H7 (cell line): ENCODE measurements around the gene SPTBN4. TPM values are rescaled to one million over a fixed set of nuclear protein-coding genes. Genes with fewer than 3 reads are reported as not detected.

ENCODE experiments used
- DNase-seq: peaks from one replicate; pipeline ENCODE4 v3.0.0; 2012
- H3K27me3 ChIP-seq: 2 replicates; pipeline ENCODE4 v1.6.0; 2011; ENCODE audit warnings: mild to moderate bottlenecking, low read length; ENCODE audit not compliant: control insufficient read depth, insufficient read depth
- H3K36me3 ChIP-seq: replicated peaks from 2 replicates; pipeline ENCODE4 v1.5.1; 2011; ENCODE audit warnings: low read length; ENCODE audit not compliant: control insufficient read depth, insufficient read depth
- H3K4me3 ChIP-seq: 2 replicates; pipeline ENCODE4 v1.5.1; 2011; ENCODE audit warnings: low read depth, mild to moderate bottlenecking, control low read depth, low read length, moderate library complexity; ENCODE audit not compliant: insufficient read depth
- total RNA-seq: library from RNA; depleted of rRNA; stranded (reverse); fragments of >200 nt; shearing (Covaris generic); gene quantifications from 2 replicates; pipeline ENCODE4 v1.2.3, GENCODE V29; 2014

SPTBN4 gene
- total RNA-seq, 1 experiment from 2014 or later: 1.1 TPM

DNA sequence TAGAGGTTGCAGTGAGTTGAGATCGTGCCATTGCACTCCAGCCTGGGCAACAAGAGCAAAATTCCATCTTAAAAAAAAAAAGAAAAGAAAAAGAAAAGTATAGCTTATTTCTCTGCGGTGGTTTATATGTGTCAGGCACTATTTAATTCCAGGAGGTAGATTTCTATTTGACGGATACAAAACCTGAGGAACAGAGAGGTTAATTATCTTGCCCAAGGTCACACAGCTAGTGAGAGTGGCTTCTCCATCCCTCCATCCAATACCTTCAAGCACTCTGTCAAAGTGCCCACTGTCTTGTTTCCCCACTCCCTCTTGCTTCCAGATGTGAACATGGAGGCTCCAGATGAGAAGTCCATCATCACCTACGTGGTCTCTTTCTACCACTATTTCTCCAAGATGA, 34.8 kb downstream of the SPTBN4 start:
- Histone ChIP-seq H3K27me3 (peaks cover 9% of the 10 kb centered on the region; the same call in 1 of the 2 replicates), H3K36me3 (no peaks in the 10 kb centered on the region), H3K4me3 (no peak overlapping the region)
- DNase-seq: no peak

DNA sequence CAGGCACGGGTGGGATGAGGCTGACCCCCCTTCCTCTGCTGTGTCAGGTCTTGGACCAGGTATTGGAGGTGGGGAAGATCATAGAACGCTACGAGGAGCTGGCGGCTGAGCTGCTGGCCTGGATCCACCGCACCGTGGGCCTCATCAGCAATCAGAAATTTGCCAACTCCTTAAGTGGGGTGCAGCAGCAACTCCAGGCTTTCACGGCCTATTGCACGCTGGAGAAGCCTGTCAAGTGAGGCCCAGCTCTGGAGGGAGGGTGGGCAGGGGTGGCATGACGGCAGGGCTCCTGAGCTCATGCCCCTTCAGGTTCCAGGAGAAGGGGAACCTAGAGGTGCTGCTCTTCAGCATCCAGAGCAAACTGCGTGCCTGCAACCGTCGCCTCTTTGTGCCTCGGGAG, 35.3 kb downstream of the SPTBN4 start:
- H3K4me3 ChIP-seq: no peak overlapping the region
- DNase-seq: no peak
- H3K36me3 ChIP-seq: no peaks in the 10 kb centered on the region
- H3K27me3 ChIP-seq: peaks cover 9% of the 10 kb centered on the region; the same call in 1 of the 2 replicates

DNA sequence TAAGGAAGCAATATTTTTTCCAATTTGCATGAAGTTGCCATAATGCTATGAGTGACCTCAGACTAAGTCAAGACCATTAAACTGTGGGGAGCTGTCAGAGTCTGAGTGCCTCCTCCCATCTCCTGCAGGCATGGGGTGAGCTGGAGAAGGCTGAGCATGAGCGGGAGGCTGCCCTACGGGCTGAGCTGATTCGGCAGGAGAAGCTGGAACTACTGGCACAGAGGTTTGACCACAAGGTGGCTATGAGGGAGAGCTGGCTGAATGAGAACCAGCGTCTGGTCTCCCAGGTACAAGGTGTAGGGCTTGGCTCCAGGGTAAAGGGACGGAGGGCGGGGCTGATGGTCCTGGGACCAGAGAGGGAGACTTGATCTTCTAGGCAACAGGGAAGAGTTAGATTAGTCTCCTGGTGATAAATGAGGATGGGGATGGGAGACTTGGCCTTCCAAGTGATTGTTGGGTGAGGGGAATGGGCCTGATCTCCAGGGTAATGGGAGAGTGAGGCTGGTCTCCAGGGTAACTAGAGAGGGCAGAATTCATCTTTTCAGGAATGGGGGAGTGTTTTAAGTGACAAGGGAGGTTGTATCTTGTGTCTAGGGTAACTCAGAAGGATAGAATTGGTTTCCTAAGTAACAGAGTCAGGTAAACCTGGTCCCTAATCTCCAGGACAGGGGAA, 36.0 kb downstream of the SPTBN4 start:
- Histone ChIP-seq H3K4me3 (no peak overlapping the region), H3K36me3 (no peaks in the 10 kb centered on the region), H3K27me3 (peaks cover 9% of the 10 kb centered on the region; the same call in 1 of the 2 replicates)
- DNase-seq: peak; percentile 79

DNA sequence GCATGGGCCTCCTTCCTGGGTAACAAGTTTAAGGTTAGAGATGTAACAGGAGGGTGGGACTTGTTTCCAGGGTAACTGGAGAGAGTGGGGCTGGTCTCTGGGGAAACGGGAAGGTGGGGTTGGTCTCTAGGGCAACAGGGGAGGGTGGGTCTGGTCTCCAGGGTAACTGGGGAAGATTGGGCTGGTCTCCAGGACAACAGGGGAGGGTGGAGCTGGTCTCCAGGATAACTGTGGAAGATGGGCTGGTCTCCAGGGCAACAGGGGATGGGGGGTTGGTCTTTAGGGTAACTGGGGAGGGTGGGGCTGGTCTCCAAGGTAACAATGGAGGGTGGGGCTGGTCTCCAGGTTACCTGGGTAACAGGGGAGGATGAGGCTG, 36.5 kb downstream of the SPTBN4 start:
- no peak overlapping the region for H3K4me3 ChIP-seq
- no peaks in the 10 kb centered on the region for H3K36me3 ChIP-seq
- peaks cover 9% of the 10 kb centered on the region; the same call in 1 of the 2 replicates for H3K27me3 ChIP-seq
- peak; percentile 71 for DNase-seq

DNA sequence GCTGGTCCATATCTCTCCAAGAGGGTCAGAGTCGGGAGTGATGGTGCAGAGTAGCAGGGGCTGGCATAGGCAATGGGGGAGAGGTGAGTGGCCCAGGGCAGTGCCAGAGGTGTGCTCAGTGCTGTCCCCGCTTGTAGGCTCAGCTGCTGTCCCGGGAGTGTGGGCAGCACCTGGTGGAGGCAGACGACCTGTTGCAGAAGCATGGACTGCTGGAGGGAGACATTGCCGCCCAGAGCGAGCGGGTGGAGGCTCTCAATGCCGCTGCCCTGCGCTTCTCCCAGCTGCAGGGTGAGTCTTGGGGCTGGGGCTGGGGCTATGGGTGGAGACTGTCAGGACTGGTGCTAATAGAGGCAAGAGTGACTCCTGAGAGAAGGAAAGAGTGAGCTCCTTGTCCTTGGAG, 39.3 kb downstream of the SPTBN4 start:
- Histone ChIP-seq H3K36me3 (no peaks in the 10 kb centered on the region), H3K27me3 (peaks cover 22% of the 10 kb centered on the region), H3K4me3 (no peak overlapping the region)
- no peak for DNase-seq

DNA sequence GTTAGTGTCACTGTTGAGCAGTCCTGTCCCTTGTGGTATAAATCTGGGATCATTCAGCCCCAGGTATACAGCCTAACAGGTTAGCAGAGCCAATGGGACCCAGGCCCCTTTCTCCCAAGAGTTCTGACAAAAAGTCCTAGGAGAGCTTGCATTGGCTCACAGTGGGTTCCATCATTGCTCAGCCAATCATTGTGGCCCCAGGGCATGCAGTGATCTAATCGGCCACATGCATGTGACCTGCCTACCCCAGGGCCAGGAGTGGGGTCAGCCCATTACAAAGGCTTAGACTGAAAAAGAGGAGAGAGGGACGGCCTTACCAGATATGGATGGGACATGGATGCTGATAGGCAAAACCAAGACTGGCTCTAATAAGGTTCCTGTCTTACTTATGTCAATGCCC, 41.1 kb downstream of the SPTBN4 start:
- Histone ChIP-seq H3K4me3 (no peak overlapping the region), H3K36me3 (no peaks in the 10 kb centered on the region), H3K27me3 (peaks cover 34% of the 10 kb centered on the region)
- peak; percentile 39 for DNase-seq

DNA sequence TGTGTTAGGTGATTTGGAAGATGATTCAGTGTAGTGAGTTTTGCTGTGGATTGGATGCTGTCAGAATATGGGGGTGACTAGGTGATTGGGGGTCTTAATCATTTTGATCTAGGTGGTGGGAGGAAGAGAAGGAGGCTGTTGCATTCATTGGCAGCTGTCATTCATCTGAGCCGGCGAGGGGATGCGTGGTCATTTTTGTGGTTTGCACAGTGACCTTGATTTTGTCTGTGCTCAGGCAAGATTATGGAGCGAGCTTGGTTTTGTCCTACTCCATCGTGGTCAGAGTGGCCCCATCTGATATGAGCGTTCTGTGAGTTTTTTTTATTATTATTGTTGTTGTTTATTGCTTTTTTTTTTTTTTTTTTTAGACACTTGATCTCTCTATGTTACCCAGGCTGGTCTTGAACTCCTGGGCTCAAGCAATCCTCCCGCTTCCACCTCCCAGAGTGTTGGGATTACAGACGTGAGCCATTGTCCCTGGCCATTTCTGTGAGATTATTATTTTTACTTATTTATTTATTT, 42.0 kb downstream of the SPTBN4 start:
- peaks cover 43% of the 10 kb centered on the region for H3K27me3 ChIP-seq
- H3K4me3 ChIP-seq: no peak overlapping the region
- H3K36me3 ChIP-seq: no peaks in the 10 kb centered on the region
- no peak for DNase-seq

DNA sequence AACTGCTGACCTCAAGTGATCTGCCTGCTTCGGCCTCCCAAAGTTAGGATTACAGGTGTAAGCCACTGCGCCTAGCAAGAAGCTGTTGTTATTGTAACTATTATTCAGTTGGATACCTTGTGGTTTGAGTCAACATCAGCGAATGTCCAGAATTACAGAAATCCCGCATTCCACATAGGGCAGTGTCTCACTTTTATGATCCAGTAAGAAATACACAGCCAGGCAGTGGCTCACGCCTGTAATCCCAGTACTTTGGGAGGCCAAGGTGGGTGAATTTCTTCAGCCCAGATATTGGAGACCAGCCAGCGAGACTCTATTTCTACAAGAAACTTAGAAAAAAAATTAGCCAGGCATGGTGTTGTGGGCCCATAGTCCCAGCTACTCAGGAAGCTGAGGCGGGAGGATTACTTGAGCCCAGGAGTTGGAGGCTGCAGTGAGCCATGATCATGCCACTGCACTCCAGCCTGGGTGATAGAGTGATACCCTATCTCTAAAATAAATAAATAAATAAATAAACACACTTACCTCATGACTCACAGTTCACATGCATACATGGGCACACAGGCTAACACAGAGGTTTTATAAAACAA, 43.8 kb downstream of the SPTBN4 start:
- no peak for DNase-seq
- Histone ChIP-seq H3K4me3 (no peak overlapping the region), H3K36me3 (no peaks in the 10 kb centered on the region), H3K27me3 (peaks cover 57% of the 10 kb centered on the region)

DNA sequence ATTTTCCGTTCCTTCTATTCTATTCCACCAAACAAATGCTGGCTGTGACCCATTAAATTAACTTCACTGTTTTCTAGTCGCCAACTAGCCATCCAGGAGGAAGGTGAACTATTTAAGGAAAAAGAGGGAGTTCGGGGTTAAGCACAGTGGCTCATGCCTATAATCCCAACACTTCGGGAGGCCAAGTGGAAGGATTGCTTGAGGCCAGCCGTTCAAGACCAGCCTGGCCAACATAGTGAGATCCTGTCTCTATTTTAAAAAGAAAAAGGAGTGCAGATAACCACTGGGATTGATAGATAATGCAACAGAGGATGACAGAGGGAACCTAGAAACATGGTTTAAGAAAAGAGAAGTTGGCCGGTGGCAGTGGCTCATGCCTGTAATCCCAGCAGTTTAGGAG, 44.7 kb downstream of the SPTBN4 start:
- H3K4me3 ChIP-seq: no peak overlapping the region
- H3K27me3 ChIP-seq: peaks cover 55% of the 10 kb centered on the region
- DNase-seq: no peak
- H3K36me3 ChIP-seq: no peaks in the 10 kb centered on the region

DNA sequence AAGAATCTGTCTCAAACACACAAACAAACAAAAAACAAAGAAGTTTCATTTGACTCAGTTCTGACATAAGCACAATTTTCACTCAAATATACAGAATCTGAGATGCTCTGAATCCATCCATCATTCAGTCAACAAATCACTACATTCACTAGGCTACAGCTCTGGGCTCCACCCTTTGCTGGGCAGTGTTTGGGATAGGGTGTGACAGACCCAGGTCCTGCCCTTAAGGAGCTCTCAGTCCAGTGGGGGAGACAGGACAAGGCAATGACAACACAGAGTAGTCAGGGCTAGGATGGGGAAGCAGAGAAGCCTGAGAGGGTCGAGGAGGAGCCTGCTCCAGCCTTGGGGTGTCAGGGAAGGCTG, 45.3 kb downstream of the SPTBN4 start:
- Histone ChIP-seq H3K36me3 (no peaks in the 10 kb centered on the region), H3K4me3 (peak overlapping the region; percentile 14), H3K27me3 (peaks cover 57% of the 10 kb centered on the region)
- DNase-seq: no peak

DNA sequence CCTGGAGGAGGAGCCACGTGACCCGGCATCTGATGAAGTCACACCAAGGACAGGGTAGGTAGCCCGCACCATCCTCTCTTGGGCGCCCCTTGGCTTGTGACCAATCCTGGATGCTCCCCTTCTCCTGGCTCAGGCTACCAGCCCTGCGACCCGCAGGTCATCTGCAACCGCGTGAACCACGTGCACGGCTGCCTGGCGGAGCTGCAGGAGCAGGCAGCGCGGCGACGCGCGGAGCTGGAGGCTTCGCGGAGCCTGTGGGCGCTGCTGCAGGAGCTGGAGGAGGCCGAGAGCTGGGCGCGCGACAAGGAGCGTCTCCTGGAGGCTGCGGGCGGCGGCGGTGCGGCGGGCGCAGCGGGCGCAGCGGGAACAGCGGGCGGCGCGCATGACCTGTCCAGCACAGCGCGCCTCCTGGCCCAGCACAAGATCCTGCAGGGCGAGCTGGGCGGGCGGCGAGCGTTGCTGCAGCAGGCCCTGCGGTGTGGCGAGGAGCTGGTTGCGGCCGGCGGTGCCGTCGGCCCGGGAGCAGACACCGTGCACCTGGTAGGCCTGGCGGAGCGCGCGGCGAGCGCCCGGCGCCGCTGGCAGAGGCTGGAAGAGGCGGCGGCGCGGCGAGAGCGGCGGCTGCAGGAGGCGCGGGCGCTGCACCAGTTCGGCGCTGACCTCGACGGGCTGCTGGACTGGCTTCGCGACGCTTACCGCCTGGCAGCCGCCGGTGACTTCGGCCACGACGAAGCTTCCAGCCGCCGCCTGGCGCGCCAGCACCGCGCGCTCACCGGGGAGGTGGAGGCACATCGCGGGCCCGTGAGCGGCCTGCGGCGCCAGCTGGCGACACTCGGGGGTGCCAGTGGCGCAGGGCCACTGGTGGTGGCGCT, 45.9 kb downstream of the SPTBN4 start:
- peaks cover 61% of the 10 kb centered on the region for H3K27me3 ChIP-seq
- DNase-seq: peak; percentile 88

DNA sequence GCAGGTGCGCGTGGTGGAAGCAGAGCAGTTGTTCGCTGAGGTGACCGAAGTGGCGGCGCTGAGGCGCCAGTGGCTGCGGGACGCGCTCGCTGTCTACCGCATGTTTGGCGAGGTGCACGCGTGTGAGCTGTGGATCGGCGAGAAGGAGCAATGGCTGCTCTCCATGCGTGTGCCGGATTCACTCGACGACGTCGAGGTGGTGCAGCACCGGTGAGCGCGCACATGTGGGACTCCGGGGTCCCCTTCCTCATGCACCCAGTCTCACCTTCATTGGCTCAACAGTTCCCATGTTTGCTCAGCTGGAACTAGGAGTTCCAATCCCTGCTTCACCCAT, 46.5 kb downstream of the SPTBN4 start:
- H3K27me3 ChIP-seq: peaks cover 63% of the 10 kb centered on the region
- no peaks in the 10 kb centered on the region for H3K36me3 ChIP-seq
- H3K4me3 ChIP-seq: no peak overlapping the region
- DNase-seq: no peak

More for the DNA sequence above, 45.9 kb downstream of the SPTBN4 start:
- Histone ChIP-seq H3K36me3 (no peaks in the 10 kb centered on the region), H3K4me3 (peak overlapping the region; percentile 14)

DNA sequence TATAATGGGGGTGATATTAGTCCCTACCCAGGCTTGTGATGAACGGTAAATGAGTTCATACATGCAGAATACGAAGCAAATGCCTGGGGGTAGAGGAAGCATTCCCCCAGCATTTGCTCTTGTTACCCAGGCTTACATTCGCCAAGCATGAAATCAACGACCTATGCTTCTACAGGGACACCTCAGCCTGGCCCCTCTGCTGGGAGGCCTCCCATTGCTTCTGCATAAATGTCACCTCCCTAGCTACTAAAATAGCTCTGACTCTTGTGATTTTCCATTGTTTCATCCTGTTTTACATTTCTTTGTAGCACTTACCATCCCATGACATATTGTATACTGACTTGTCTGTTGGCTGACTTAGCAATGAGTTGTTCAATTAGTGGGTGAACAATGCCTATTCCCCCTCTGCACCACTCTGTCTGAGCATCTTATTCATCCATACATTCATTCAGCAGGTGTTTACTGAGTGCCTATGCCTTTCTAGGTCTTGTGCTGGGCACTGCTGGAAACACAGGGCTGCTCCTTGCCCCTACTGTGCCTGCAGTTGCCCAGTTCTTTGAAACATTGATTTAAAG, 47.0 kb downstream of the SPTBN4 start:
- Histone ChIP-seq H3K4me3 (no peak overlapping the region), H3K27me3 (peaks cover 68% of the 10 kb centered on the region)

DNA sequence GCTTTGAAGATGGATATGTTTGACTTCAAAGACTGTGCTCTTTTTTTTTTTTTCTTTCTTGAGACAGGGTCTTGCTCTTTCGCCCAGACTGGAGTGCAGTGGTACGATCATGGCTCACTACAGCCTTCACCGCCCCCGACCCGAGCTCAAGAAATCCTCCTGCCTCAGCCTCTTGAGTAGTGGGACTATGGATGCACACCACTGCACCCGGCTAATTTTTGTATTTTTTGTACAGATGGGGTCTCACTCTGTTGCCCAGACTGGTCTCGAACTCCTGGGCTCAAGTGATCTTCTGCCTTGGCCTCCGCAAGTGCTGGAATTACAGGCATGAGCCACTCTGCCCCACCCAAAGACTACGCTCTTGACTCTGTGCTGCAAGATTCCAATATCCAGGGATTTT, 50.4 kb downstream of the SPTBN4 start:
- Histone ChIP-seq H3K4me3 (no peak overlapping the region), H3K36me3 (no peaks in the 10 kb centered on the region), H3K27me3 (peaks cover 69% of the 10 kb centered on the region)
- no peak for DNase-seq

More for the DNA sequence above, 47.0 kb downstream of the SPTBN4 start:
- DNase-seq: no peak
- no peaks in the 10 kb centered on the region for H3K36me3 ChIP-seq
